ENCODE results near the gene SMTN.
"Not testable (repeated sequence)": the region's sequence is repeated elsewhere in the genome, so short reads cannot be mapped to it uniquely, and the experiment has no call there.

The SMTN gene

DNA sequence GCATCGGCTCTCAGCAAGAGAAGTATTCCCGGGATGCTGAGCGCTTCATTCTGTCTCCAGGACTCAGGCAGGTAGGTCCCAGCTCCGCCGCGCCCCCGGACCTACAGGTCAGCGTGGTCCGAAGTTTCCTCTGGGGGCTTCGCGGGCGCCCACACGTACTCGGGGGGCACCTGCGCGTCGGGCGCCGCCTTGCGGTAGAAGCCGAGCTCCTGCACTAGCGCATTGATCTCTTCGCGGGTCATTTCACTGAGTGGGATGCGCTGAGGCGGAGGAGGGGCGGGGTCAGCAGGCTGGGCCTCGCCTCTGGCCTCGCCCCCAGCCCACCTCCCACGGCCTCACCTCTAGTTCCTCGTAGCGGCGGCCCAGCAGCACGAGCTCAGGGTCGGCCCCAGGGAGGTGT, 23.8 kb downstream of the SMTN start:
- no peak for DNase-seq (ENCODE audit: low read depth)

- no peak for DNase-seq (ENCODE audit: low read depth)
These were observed 24.3 kb downstream of the SMTN start for GRCh38 chr22:31105282-31105929.

- no peak for DNase-seq (ENCODE audit: low read depth)
These were observed 25.0 kb downstream of the SMTN start for GRCh38 chr22:31106001-31106571.

DNA sequence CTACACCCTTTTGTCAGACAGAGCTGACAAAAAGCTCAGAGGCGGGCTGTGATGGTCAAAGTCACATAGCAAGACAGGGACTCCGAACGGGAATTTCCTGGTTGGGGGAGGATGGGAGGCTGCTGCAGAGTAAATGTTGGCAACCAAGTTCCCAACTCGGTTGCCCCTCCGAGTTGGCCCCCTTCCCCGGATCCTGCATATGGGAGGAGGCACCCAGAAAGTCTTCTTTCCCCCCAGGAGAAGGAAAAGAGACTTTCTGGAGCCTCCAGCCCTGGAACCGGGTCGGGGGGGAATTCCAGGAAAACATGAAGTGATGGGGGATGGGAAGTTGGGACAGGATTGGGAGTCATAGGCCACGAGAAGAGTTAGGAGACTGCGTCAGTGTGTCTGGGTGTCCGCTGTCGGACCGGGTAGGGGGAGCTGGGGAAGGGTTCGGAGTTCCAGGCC, 25.6 kb downstream of the SMTN start:
- no peak for DNase-seq (ENCODE audit: low read depth)

DNA sequence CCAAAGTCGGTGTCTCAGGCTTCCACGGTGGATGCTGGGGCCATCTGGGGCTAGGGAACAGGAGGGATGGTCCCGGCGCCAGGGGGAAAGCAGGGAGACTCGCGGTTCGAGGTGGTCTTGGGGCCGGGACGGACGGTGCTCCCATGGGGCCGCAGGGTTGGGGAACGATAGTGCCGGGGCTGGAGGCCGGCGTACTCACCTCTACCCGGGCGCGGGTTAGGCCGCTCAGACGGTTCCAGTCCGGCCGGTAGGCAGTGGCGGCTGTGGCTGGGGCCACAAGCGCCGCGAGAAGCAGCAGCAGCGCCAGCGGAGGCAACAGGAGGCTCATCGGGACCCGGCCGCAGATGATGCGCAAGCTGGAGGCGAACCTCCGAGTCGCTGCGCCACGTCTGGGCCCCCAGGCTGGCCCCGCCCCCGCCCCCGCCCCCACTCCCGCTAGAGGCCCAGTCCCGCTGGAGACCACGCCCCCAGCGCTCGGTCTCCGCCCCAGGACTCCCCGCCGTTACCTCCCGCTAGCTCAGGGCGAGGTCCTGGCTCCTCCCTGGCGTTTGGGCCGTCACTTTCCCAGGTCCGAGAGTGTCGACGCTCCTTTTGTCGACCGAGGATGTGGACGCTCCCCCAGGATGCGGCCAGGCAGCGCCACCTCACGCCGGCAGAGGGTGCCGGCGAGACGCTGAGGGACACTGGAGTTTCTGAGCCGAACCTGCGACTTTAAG, 26.2 kb downstream of the SMTN start, which contains the start of gene SELENOM:
Gene SELENOM, minus strand, starts transcription at position 391 of the 716 bp plus-strand sequence. Its CDS starts 63 bp downstream, at position 328.
- peak; percentile 74 for DNase-seq (ENCODE audit: low read depth)

GRCh38 chr22:31107894-31108218, 26.7 kb downstream of the SMTN start:
- DNase-seq (ENCODE audit: low read depth) = no peak

- DNase-seq (ENCODE audit: low read depth) = not testable (repeated sequence)
These were observed 31.5 kb downstream of the SMTN start for GRCh38 chr22:31112547-31113091.

DNA sequence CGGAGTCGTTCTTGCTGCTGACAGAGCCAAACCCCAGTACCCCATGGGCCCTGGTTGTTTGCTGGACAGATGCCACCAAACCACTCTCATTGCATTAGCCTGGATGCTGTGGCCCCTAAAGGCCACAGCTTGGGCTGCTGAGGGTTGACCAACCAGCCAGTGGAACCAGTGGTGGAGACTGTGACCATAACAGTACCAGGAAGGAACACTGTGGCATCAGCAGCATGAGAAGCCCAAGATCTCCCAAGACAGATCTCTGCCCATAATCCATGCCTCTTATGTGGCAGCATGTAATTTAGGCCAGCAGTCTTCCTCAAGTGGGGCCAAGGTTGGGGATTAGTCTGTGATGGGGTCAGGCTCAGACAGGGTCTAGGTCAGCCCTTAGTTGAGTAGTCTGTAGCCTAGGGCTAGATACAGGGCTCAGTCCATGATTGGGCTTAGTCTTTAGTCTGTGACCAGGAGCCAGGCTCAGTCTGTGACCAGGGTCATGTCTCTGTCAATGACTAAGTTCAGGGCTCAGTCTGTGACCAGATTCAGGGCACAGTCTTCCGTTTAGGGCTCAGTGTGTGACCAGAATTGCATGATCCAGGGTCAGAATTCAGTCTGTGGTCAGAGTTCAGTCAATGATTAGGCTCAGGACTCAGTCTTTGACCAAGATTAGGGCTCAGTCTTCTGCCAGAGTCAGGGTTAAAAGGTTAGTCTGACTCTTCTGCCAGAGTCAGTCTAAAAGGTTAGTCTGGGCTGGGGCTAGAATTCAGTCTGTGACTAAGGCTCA, 37.1 kb downstream of the SMTN start:
- no peak for DNase-seq (ENCODE audit: low read depth)

DNA sequence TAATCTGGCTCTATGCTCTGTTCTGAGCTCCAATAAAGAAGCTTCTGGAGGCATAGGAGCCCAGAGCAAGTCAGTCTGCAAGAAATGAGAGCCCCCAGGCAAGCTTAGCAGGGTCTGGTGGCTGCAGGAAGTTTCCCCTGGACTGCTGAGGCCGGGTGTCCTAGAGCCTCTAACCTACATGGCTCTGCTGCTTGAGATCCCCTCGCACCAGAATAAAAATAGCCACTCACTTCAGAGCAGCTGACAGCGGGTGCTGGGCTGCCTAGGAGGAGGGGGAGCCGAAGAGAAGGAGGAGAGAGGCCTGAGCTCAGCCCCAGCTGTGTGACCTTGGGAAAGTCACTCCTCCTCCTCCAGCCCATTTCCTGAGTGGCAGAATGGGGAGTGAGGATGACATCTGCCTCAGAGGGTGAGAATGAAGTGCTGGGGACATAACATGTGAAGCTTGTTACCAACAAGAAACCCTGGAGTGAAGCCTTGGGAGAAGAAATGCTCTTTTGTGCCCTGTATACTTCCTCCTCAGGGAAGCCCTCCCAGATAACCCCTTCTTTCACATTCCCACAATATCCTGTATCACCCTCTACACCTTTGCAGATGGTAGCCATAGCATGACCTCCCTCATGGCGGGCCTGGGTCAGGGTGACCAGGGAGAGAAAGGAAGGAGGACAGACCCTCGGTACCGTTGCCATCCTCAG, 38.1 kb downstream of the SMTN start:
- no peak for DNase-seq (ENCODE audit: low read depth)

DNA sequence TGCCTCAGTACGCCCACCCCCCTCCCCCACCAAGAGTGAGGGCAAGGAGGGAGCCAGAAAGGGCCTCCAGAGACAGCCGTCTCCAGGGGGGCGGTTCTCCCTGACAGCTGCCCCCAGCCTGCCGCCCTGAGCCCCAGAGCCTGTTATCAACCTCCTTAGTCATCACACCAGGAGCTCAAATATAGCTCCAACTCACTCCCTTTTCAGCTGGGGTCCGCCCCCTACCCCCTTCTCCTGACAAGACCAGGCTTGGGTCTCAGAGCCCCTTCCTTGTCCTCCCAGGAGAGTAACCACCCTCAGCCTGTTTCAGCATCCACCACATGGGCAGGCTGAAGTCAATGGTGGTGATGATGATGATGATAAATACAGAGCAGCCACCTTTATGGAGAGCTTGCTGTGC, 39.1 kb downstream of the SMTN start:
- no peak for DNase-seq (ENCODE audit: low read depth)

DNA sequence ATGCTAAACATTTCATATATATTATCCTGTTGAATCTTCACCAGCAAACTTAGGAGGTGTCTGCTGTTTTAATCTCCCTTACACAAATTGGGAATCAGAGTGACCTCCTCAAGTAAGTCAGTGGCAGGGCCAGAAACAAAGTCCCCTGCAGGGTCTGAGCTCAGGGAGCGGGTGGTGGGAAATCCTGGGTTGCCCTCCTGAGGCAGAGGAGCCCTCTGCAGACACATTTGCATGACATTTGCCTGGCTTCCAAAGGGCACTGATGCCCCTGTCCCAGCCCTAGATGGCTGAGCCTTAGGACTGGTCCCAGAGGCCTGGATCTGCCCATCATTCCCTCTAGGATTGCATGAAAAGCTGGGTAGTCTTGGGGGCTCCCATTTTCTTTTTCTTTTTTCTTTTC, 39.5 kb downstream of the SMTN start:
- DNase-seq (ENCODE audit: low read depth) = no peak

GRCh38 chr22:31121403-31121802, 40.3 kb downstream of the SMTN start:
- no peak for DNase-seq (ENCODE audit: low read depth)

DNA sequence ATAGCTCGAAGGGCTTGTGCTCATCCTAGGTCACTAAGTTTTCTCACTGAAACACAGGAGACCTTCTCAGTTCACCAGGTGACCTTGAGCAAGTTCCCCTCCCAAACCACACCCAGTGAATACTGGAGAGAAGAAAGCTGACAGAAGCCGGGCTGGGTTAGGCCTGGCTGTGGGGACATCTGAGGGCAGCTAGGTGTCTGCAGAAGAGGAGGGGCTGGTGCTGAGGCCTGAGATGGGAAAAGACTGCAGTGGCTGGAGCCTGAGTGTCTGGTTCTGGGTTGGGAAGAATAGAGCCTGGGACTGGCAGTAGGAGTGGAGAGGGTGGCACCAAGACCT, 41.0 kb downstream of the SMTN start:
- DNase-seq (ENCODE audit: low read depth) = no peak

- DNase-seq (ENCODE audit: low read depth) = no peak
These were observed 41.6 kb downstream of the SMTN start, which contains the start of gene INPP5J for GRCh38 chr22:31122532-31123291. Gene INPP5J, plus strand, starts transcription at chr22:31122966. Its CDS starts 49 bp downstream, at chr22:31123015.

DNA sequence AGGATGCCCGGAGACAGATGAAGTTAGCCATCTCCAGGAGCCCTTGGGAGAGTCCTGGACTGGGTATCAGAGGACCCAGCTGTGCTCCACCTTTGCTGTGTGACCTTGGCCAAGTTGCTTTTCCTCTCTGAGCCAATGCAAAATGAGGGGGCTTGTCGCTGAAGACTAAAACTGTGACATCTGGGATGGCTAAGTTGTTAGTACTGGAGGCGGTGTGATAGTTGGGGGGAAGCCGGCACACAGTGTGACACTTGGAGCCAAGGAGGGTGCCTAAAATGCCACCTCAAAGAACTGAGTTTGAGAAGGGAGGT, 42.1 kb downstream of the SMTN start:
- DNase-seq (ENCODE audit: low read depth) = no peak

DNA sequence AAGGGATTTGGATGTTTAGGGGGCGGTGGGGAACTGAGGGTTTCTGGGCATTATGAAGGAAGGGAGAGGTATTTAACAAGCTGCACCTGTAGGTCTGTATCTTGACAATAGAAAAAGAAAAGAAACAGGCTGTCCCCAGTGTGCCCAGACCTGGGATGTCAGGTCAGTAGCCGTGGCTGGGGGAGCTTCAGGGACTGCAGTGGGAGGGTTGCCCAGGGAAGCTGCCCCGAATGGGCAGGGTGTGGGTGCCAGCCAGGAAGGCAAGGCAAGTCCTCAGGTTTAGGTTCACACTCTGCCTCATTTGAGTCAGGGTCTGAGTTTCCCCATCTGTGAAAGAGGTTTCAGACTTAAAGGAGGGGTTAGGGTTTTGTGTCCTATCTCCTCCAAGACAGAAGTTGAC, 43.2 kb downstream of the SMTN start:
- no peak for DNase-seq (ENCODE audit: low read depth)

- no peak for DNase-seq (ENCODE audit: low read depth)
These were observed 43.8 kb downstream of the SMTN start for GRCh38 chr22:31124811-31125465.

DNA sequence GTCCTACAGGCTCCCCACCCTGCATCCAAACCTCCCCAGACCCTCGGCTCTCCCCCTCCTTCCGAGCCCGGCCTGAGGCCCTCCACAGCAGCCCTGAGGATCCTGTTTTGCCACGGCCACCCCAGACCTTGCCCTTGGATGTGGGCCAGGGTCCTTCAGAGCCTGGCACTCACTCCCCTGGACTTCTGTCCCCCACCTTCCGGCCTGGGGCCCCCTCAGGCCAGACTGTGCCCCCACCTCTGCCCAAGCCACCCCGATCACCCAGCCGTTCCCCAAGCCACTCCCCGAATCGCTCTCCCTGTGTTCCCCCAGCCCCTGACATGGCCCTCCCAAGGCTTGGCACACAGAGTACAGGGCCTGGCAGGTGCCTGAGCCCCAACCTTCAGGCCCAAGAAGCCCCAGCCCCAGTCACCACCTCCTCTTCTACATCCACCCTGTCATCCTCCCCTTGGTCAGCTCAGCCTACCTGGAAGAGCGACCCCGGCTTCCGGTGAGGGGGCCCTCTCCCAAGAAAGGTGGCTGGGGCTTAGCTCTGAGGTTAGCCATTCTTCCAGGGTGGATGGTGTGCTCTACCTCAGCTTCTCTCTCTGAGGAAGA, 44.5 kb downstream of the SMTN start:
- DNase-seq (ENCODE audit: low read depth) = no peak

DNA sequence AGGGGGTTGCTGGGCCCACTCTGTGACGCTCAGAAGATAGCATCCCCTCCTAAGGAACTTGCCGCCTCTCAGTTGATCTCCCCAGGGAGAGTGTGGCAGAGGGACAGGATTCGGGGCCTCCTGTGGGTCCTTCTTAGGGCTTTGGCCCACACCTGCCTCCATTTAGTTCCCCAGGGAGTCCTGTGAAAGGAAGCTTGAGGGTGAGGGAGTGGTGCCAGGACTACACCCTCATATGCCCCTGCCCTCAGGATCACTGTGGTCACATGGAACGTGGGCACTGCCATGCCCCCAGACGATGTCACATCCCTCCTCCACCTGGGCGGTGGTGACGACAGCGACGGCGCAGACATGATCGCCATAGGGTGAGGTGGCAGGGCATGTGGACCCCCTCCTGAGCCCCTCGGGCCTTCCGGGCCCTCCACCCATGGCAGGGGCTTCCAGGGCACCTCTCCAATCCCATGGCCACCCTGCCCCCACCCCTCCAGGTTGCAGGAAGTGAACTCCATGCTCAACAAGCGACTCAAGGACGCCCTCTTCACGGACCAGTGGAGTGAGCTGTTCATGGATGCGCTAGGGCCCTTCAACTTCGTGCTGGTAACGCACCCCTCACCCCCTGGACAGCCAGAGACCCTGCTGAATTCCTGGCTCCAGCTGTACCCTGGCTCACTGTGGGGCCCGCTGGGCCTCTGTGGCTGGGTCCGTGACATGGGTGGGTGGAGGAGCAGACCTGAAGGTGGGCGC, 45.2 kb downstream of the SMTN start:
- no peak for DNase-seq (ENCODE audit: low read depth)

- no peak for DNase-seq (ENCODE audit: low read depth)
These were observed 45.7 kb downstream of the SMTN start for GRCh38 chr22:31126869-31127175.
